ENCODE data around the gene HEXD. TPM values are rescaled to one million over a fixed set of nuclear protein-coding genes. Genes with fewer than 3 reads are reported as not detected.

HEXD gene
- total and polyA plus RNA-seq, 10 of the 15 experiments (the other 5 are each of a cell fraction or from before 2014, with no cell fraction given): 1.6 to 24.2 (median 7.0) TPM

Small RNA genes within 50 kb of the gene (small RNA-seq; reads per million reads assigned to genes)
- not detected for gene RF00019

Other genes starting within 250 kb of the HEXD start
Only the 7 nearest of the 12 such genes appear.
- gene CD7, start 100.7 kb upstream of the HEXD start, total RNA-seq (2014; rRNA removed): not detected in 2 replicates
- not detected in 2 replicates for gene CD7, start 100.7 kb upstream of the HEXD start, total RNA-seq (2014; rRNA removed; fragmentation: Illumina TruSeq; extraction: Trizol)
- gene CD7, start 100.7 kb upstream of the HEXD start, total RNA-seq (2021): 0.33 TPM in 1 of 2 replicates, not detected in the other
- not detected in 2 replicates for gene CD7, start 100.7 kb upstream of the HEXD start, polyA plus RNA-seq (2011; rRNA removed)
- gene CD7, start 100.7 kb upstream of the HEXD start, polyA plus RNA-seq (2014; fragmentation: Illumina TruSeq; extraction: Trizol): not detected in 2 replicates
- not detected for gene CD7, start 100.7 kb upstream of the HEXD start, polyA plus RNA-seq (2014; fragmentation: Nextera tagmentation; extraction: Ambion mirVana)
- gene CD7, start 100.7 kb upstream of the HEXD start, polyA plus RNA-seq (2014; rRNA removed): 0.60 TPM in 1 of 2 replicates, not detected in the other
- not detected for gene CD7, start 100.7 kb upstream of the HEXD start, polyA plus RNA-seq (2016; fragmentation: Nextera tagmentation; extraction: Ambion mirVana)
- gene SECTM1, start 84.6 kb upstream of the HEXD start, total RNA-seq (2014; rRNA removed): not detected in 2 replicates
- not detected in 2 replicates for gene SECTM1, start 84.6 kb upstream of the HEXD start, total RNA-seq (2014; rRNA removed; fragmentation: Illumina TruSeq; extraction: Trizol)
- 0.08 TPM in 1 of 2 replicates, not detected in the other for gene SECTM1, start 84.6 kb upstream of the HEXD start, total RNA-seq (2021)
- gene SECTM1, start 84.6 kb upstream of the HEXD start, polyA plus RNA-seq (2011; rRNA removed): 0.12 TPM in 1 of 2 replicates, not detected in the other
- gene SECTM1, start 84.6 kb upstream of the HEXD start, polyA plus RNA-seq (2014; fragmentation: Illumina TruSeq; extraction: Trizol): 0.10 TPM in 1 of 2 replicates, not detected in the other
- gene SECTM1, start 84.6 kb upstream of the HEXD start, polyA plus RNA-seq (2014; fragmentation: Nextera tagmentation; extraction: Ambion mirVana): not detected
- gene SECTM1, start 84.6 kb upstream of the HEXD start, polyA plus RNA-seq (2014; rRNA removed): 0.11 TPM in 1 of 2 replicates, not detected in the other
- under 1 TPM in 1 of 2 experiments, not detected in 1; 0.13 TPM for gene SECTM1, start 84.6 kb upstream of the HEXD start, polyA plus RNA-seq (2016; fragmentation: Nextera tagmentation; extraction: Ambion mirVana)
- 0.11 TPM in 1 of 2 replicates, not detected in the other for gene TEX19, start 59.1 kb upstream of the HEXD start, total RNA-seq (2014; rRNA removed)
- 0.14 and 0.22 TPM in 2 replicates for gene TEX19, start 59.1 kb upstream of the HEXD start, total RNA-seq (2014; rRNA removed; fragmentation: Illumina TruSeq; extraction: Trizol)
- 0.19 TPM in 1 of 2 replicates, not detected in the other for gene TEX19, start 59.1 kb upstream of the HEXD start, total RNA-seq (2021)
- gene TEX19, start 59.1 kb upstream of the HEXD start, polyA plus RNA-seq (2011; rRNA removed): 0.26 and 0.27 TPM in 2 replicates
- 0.09 TPM in 1 of 2 replicates, not detected in the other for gene TEX19, start 59.1 kb upstream of the HEXD start, polyA plus RNA-seq (2014; fragmentation: Illumina TruSeq; extraction: Trizol)
- under 1 TPM in 1 of 2 experiments, not detected in 1; 0.03 TPM for gene TEX19, start 59.1 kb upstream of the HEXD start, polyA plus RNA-seq (2014; fragmentation: Nextera tagmentation; extraction: Ambion mirVana)
- gene TEX19, start 59.1 kb upstream of the HEXD start, polyA plus RNA-seq (2014; rRNA removed): 0.05 and 0.32 TPM in 2 replicates
- under 1 TPM in 1 of 2 experiments, not detected in 1; 0.13 TPM for gene TEX19, start 59.1 kb upstream of the HEXD start, polyA plus RNA-seq (2016; fragmentation: Nextera tagmentation; extraction: Ambion mirVana)
- 0.11 TPM in 1 of 2 replicates, not detected in the other for gene UTS2R, start 46.6 kb upstream of the HEXD start, total RNA-seq (2014; rRNA removed)
- not detected in 2 replicates for gene UTS2R, start 46.6 kb upstream of the HEXD start, total RNA-seq (2014; rRNA removed; fragmentation: Illumina TruSeq; extraction: Trizol)
- gene UTS2R, start 46.6 kb upstream of the HEXD start, total RNA-seq (2021): 0.36 and 1.1 TPM in 2 replicates
- gene UTS2R, start 46.6 kb upstream of the HEXD start, polyA plus RNA-seq (2011; rRNA removed): 0.04 TPM in 1 of 2 replicates, not detected in the other
- gene UTS2R, start 46.6 kb upstream of the HEXD start, polyA plus RNA-seq (2014; fragmentation: Illumina TruSeq; extraction: Trizol): not detected in 2 replicates
- not detected for gene UTS2R, start 46.6 kb upstream of the HEXD start, polyA plus RNA-seq (2014; fragmentation: Nextera tagmentation; extraction: Ambion mirVana)
- gene UTS2R, start 46.6 kb upstream of the HEXD start, polyA plus RNA-seq (2014; rRNA removed): 0.12 and 0.30 TPM in 2 replicates
- not detected for gene UTS2R, start 46.6 kb upstream of the HEXD start, polyA plus RNA-seq (2016; fragmentation: Nextera tagmentation; extraction: Ambion mirVana)
- gene OGFOD3, start 239 bp downstream of the HEXD start, total RNA-seq (2014; rRNA removed): 21.0 TPM in 2 replicates
- gene OGFOD3, start 239 bp downstream of the HEXD start, total RNA-seq (2014; rRNA removed; fragmentation: Illumina TruSeq; extraction: Trizol): 10.3 and 11.6 TPM in 2 replicates
- 25.8 and 29.6 TPM in 2 replicates for gene OGFOD3, start 239 bp downstream of the HEXD start, total RNA-seq (2021)
- gene OGFOD3, start 239 bp downstream of the HEXD start, polyA plus RNA-seq (2011; rRNA removed): 10.8 and 16.9 TPM in 2 replicates
- 4.2 and 10.2 TPM in 2 replicates for gene OGFOD3, start 239 bp downstream of the HEXD start, polyA plus RNA-seq (2014; fragmentation: Illumina TruSeq; extraction: Trizol)
- gene OGFOD3, start 239 bp downstream of the HEXD start, polyA plus RNA-seq (2014; fragmentation: Nextera tagmentation; extraction: Ambion mirVana): 1 to 10 TPM in 1 of 2 experiments, under 1 TPM in 1; 0.48 to 2.4 TPM
- gene OGFOD3, start 239 bp downstream of the HEXD start, polyA plus RNA-seq (2014; rRNA removed): 19.6 and 23.7 TPM in 2 replicates
- 10 to 100 TPM; 25.9 to 28.4 TPM for gene OGFOD3, start 239 bp downstream of the HEXD start, polyA plus RNA-seq (2016; fragmentation: Nextera tagmentation; extraction: Ambion mirVana)
- gene CYBC1, start 32.4 kb downstream of the HEXD start, total RNA-seq (2014; rRNA removed): 119 and 141 TPM in 2 replicates
- gene CYBC1, start 32.4 kb downstream of the HEXD start, total RNA-seq (2014; rRNA removed; fragmentation: Illumina TruSeq; extraction: Trizol): 93.1 and 97.9 TPM in 2 replicates
- 156 and 159 TPM in 2 replicates for gene CYBC1, start 32.4 kb downstream of the HEXD start, total RNA-seq (2021)
- gene CYBC1, start 32.4 kb downstream of the HEXD start, polyA plus RNA-seq (2011; rRNA removed): 101 and 125 TPM in 2 replicates
- gene CYBC1, start 32.4 kb downstream of the HEXD start, polyA plus RNA-seq (2014; fragmentation: Illumina TruSeq; extraction: Trizol): 81.7 and 120 TPM in 2 replicates
- gene CYBC1, start 32.4 kb downstream of the HEXD start, polyA plus RNA-seq (2014; fragmentation: Nextera tagmentation; extraction: Ambion mirVana): 1 to 10 TPM; 4.2 to 8.5 TPM
- 162 and 194 TPM in 2 replicates for gene CYBC1, start 32.4 kb downstream of the HEXD start, polyA plus RNA-seq (2014; rRNA removed)
- gene CYBC1, start 32.4 kb downstream of the HEXD start, polyA plus RNA-seq (2016; fragmentation: Nextera tagmentation; extraction: Ambion mirVana): 100 to 1,000 TPM; 150 to 157 TPM
- gene NARF, start 40.4 kb downstream of the HEXD start, total RNA-seq (2014; rRNA removed): 35.5 and 44.1 TPM in 2 replicates
- gene NARF, start 40.4 kb downstream of the HEXD start, total RNA-seq (2014; rRNA removed; fragmentation: Illumina TruSeq; extraction: Trizol): 29.2 and 29.4 TPM in 2 replicates
- gene NARF, start 40.4 kb downstream of the HEXD start, total RNA-seq (2021): 65.3 and 65.8 TPM in 2 replicates
- gene NARF, start 40.4 kb downstream of the HEXD start, polyA plus RNA-seq (2011; rRNA removed): 120 and 138 TPM in 2 replicates
- 22.4 and 42.7 TPM in 2 replicates for gene NARF, start 40.4 kb downstream of the HEXD start, polyA plus RNA-seq (2014; fragmentation: Illumina TruSeq; extraction: Trizol)
- 10 to 100 TPM; 16.7 to 27.4 TPM for gene NARF, start 40.4 kb downstream of the HEXD start, polyA plus RNA-seq (2014; fragmentation: Nextera tagmentation; extraction: Ambion mirVana)
- 50.9 and 56.1 TPM in 2 replicates for gene NARF, start 40.4 kb downstream of the HEXD start, polyA plus RNA-seq (2014; rRNA removed)
- gene NARF, start 40.4 kb downstream of the HEXD start, polyA plus RNA-seq (2016; fragmentation: Nextera tagmentation; extraction: Ambion mirVana): 100 to 1,000 TPM; 115 to 126 TPM

Data from GM12878 (cell line).